Lung (tissue), 12 donors: Measurements from ENCODE around the gene TMEM95. TPM values are rescaled to one million over a fixed set of nuclear protein-coding genes. Genes with fewer than 3 reads are reported as not detected.
A peak's percentile ranks its signal among the peaks of the same experiment; 100 is the strongest.

Experiments
- ATAC-seq: fragments of 200-7000 bp; cut with Tn5 transposase; one replicate; pipeline ENCODE4 v1.9.1; 2020; ENCODE audit warnings: moderate number of reproducible peaks; ENCODE audit not compliant: insufficient read depth, low FRiP score
- DNase-seq, 3 donors: peaks; one replicate each; pipeline ENCODE4 v3.0.0-alpha.2; 2013 to 2017
- H3K27ac ChIP-seq, 2 donors: one replicate each; pipeline ENCODE4 v1.5.1; 2013; ENCODE audit warnings: mild to moderate bottlenecking in 2 of 2, moderate library complexity in 2 of 2, control low read depth in 1 of 2, inconsistent platforms in 1 of 2, low read depth in 1 of 2, low read length in 1 of 2
- H3K27me3 ChIP-seq, 3 donors: one replicate each; pipeline ENCODE4 v1.5.1; 2013; ENCODE audit warnings: low read length in 2 of 3; ENCODE audit not compliant: control insufficient read depth in 3 of 3, insufficient read depth in 3 of 3
- H3K36me3 ChIP-seq, 4 donors: one replicate each; pipeline ENCODE4 v1.5.1; 2013; ENCODE audit warnings: low read length in 4 of 4, mild to moderate bottlenecking in 1 of 4, moderate library complexity in 1 of 4; ENCODE audit not compliant: control insufficient read depth in 4 of 4, insufficient read depth in 4 of 4
- H3K4me1 ChIP-seq, 5 donors: one replicate each; pipeline ENCODE4 v1.5.1; 2013; ENCODE audit warnings: low read length in 5 of 5, mild to moderate bottlenecking in 2 of 5, moderate library complexity in 1 of 5; ENCODE audit not compliant: control insufficient read depth in 5 of 5, insufficient read depth in 5 of 5
- H3K4me3 ChIP-seq: one replicate; pipeline ENCODE4 v1.5.1; 2013; ENCODE audit warnings: mild to moderate bottlenecking, control low read depth, moderate library complexity
- H3K9ac ChIP-seq, 2 donors: one replicate each; pipeline ENCODE4 v1.5.1; 2013; ENCODE audit warnings: low read length in 2 of 2, control low read depth in 1 of 2; ENCODE audit not compliant: insufficient read depth in 1 of 2
- H3K9me3 ChIP-seq, 4 donors: one replicate each; pipeline ENCODE4 v1.5.1; 2013; ENCODE audit warnings: low read length in 3 of 4, mild to moderate bottlenecking in 1 of 4, moderate library complexity in 1 of 4; ENCODE audit not compliant: control insufficient read depth in 4 of 4, insufficient read depth in 3 of 4
- WGBS, 2 donors: extraction: QIAGEN DNeasy Blood & Tissue Kit; methylation state at CpG; one replicate each; pipeline ENCODE4 v1.1.7; 2013; 5-methylcytosine and 5-hydroxymethylcytosine counted together
- polyA plus RNA-seq, 2 donors: library from polyadenylated mRNA; stranded (reverse); fragments of 200-250 nt; gene quantifications; one replicate each; pipeline ENCODE4 v1.2.1, GENCODE V29; 2013
- total RNA-seq, 2 donors: library from RNA; depleted of rRNA in 1 of 2; stranded (reverse); fragments of >200 nt in 1 of 2; gene quantifications; one replicate each; pipeline ENCODE4 v1.2.1, GENCODE V29; 2014 to 2021
- TF ChIP-seq, protein P1 (sequence below): IDR thresholded peaks from 2 replicates; pipeline ENCODE4 v1.5.1; 2012; ENCODE audit warnings: mild to moderate bottlenecking; ENCODE audit errors: control extremely low read depth, extremely low read depth
- donor health status: control.
- donor health status: control.
- donor health status: Bipolar disorder and iron deficiency.
- donor health status: healthy.
- donor health status: DM: yes; HTN: yes; CAD: no.

The TMEM95 gene
- total and polyA plus RNA-seq, 4 donors: not detected

DNA sequence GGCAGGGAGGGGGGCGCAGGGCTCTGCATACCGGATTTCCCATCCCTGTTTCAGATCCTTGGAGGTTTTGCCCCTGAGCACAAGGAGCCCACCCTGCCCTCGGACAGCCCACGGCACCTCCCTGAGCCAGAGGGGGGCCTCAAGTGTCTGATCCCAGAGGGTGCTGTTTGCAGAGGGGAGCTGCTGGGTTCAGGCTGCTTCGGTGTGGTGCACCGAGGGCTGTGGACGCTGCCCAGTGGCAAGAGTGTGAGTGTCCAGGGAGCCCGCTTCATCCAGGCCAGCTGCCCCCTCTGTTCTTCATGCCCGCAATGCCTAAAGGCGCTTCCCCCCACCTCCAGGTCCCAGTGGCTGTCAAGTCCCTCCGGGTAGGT, 28.4 kb downstream of the TMEM95 start:
- no peak for DNase-seq
- peaks cover 0 to 7% (median 3%) of the 10 kb centered on the region in 4 donors for H3K36me3 ChIP-seq
- TF ChIP-seq, protein P1, sequence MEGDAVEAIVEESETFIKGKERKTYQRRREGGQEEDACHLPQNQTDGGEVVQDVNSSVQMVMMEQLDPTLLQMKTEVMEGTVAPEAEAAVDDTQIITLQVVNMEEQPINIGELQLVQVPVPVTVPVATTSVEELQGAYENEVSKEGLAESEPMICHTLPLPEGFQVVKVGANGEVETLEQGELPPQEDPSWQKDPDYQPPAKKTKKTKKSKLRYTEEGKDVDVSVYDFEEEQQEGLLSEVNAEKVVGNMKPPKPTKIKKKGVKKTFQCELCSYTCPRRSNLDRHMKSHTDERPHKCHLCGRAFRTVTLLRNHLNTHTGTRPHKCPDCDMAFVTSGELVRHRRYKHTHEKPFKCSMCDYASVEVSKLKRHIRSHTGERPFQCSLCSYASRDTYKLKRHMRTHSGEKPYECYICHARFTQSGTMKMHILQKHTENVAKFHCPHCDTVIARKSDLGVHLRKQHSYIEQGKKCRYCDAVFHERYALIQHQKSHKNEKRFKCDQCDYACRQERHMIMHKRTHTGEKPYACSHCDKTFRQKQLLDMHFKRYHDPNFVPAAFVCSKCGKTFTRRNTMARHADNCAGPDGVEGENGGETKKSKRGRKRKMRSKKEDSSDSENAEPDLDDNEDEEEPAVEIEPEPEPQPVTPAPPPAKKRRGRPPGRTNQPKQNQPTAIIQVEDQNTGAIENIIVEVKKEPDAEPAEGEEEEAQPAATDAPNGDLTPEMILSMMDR: no peak
- H3K4me3 ChIP-seq: no peak overlapping the region
- peaks cover 0 to 30% (median 15%) of the 10 kb centered on the region in 5 donors for H3K4me1 ChIP-seq
- no peaks in the 10 kb centered on the region for H3K9me3 ChIP-seq
- no peak overlapping the region for H3K9ac ChIP-seq
- no peak overlapping the region for H3K27ac ChIP-seq
- H3K27me3 ChIP-seq: peaks cover 0 to 9% (median 0%) of the 10 kb centered on the region in 3 donors
- 86 to 91% methylated on average over 11 of the region's 11 CpGs for WGBS, 2 donors
- ATAC-seq: no peak

DNA sequence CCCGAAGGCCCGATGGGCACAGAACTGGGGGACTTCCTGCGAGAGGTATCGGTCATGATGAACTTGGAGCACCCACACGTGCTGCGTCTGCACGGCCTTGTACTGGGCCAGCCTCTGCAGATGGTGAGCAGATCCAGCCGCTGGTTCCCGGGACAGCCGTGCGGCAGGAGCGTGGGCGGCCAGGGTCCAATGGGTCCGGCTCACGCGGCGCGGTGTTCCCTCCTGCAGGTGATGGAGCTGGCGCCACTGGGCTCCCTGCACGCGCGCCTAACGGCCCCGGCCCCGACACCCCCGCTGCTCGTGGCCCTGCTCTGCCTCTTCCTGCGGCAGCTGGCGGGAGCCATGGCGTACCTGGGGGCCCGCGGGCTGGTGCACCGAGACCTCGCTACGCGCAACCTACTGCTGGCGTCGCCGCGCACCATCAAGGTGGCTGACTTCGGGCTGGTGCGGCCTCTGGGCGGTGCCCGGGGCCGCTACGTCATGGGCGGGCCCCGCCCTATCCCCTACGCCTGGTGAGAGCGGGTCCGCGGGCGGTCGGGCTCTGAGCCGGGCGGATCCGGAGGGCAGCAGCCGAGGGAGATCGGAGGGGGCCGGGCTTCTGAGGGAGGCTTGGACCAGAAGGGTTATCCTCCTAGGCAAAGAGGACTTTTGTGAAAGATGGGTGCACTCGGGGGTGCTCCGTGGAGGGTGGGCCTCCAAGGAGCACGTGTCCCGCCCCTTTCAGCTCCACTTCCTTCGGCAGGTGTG, 29.0 kb downstream of the TMEM95 start:
- H3K4me1 ChIP-seq: peaks cover 0 to 30% (median 15%) of the 10 kb centered on the region in 5 donors
- 11 to 28% methylated on average over 63 to 65 of the region's 65 CpGs for WGBS, 2 donors
- ATAC-seq: no peak

DNA sequence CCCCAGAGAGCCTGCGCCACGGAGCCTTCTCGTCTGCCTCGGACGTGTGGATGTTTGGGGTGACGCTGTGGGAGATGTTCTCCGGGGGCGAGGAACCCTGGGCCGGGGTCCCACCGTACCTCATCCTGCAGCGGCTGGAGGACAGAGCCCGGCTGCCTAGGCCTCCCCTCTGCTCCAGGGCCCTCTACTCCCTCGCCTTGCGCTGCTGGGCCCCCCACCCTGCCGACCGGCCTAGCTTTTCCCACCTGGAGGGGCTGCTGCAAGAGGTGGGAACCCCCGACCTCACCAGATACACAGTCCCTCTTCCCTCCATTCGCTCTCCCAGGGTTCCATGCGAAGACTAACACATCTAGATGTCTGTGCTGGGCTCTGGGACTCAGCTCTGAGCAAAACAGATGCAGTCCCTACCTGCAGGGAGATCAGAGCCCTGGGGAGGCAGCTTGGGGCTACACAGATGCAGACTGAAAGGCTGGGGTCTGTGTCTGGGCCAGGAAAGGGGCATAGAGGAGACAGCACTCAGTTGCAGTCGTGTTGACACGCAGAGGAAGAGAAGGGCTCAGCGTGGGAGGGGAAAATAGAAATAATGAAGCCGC, 29.6 kb downstream of the TMEM95 start:
- no peak overlapping the region for H3K4me3 ChIP-seq
- peak overlapping the region in 1 of 2 donors; percentile 35 for H3K27ac ChIP-seq
- no peak for DNase-seq
- WGBS, 2 donors: 51 to 55% methylated on average over 23 of the region's 23 CpGs
- peaks cover 0 to 18% (median 7%) of the 10 kb centered on the region in 4 donors for H3K36me3 ChIP-seq
- H3K9me3 ChIP-seq: no peaks in the 10 kb centered on the region
- TF ChIP-seq, protein P1: no peak
- no peak for ATAC-seq
- peaks cover 0 to 9% (median 0%) of the 10 kb centered on the region in 3 donors for H3K27me3 ChIP-seq
- H3K9ac ChIP-seq: no peak overlapping the region
- H3K4me1 ChIP-seq: peaks cover 0 to 30% (median 15%) of the 10 kb centered on the region in 5 donors

More for the DNA sequence above, 29.0 kb downstream of the TMEM95 start:
- TF ChIP-seq, protein P1: no peak
- peak; percentile 57 to 71 (median 69) for DNase-seq
- Histone ChIP-seq H3K9me3 (no peaks in the 10 kb centered on the region), H3K4me3 (peak overlapping the region; percentile 11), H3K9ac (no peak overlapping the region), H3K27ac (no peak overlapping the region), H3K27me3 (peaks cover 0 to 9% (median 0%) of the 10 kb centered on the region in 3 donors), H3K36me3 (peaks cover 0 to 13% (median 3%) of the 10 kb centered on the region in 4 donors)
